H1 (cell line): ENCODE data around the gene THEM5. TPM values are rescaled to one million over a fixed set of nuclear protein-coding genes. Genes with fewer than 3 reads are reported as not detected.

Experiments used
- ASH2L ChIP-seq: fragments of 200-600, 300-600 bp; sonication (generic); IDR thresholded peaks from one replicate; pipeline ENCODE4 v1.7.1; 2017; ENCODE audit warnings: low read length
- CHD7 ChIP-seq: fragments of 300-600 bp; sonication (generic); IDR thresholded peaks from 2 replicates; pipeline ENCODE4 v1.7.1; 2012; ENCODE audit warnings: low read length, moderate library complexity, mild to moderate bottlenecking, inconsistent platforms; ENCODE audit not compliant: insufficient replicate concordance
- GTF2F1 ChIP-seq: IDR thresholded peaks from 2 replicates; pipeline ENCODE4 v1.6.1; 2012; ENCODE audit warnings: low read depth, low read length, improper control_type of control experiment, borderline replicate concordance
- JUN ChIP-seq: IDR thresholded peaks from 2 replicates; pipeline ENCODE4 v1.6.1; 2011; ENCODE audit warnings: low read depth, mild to moderate bottlenecking, improper control_type of control experiment, low read length
- KDM5A ChIP-seq: fragments of 200-600 bp; IDR thresholded peaks from 2 replicates; pipeline ENCODE4 v1.7.1; 2012; ENCODE audit warnings: mild to moderate bottlenecking, low read length, inconsistent platforms, mixed read lengths
- POU5F1 ChIP-seq: IDR thresholded peaks from 2 replicates; pipeline ENCODE4 v1.6.1; 2011; ENCODE audit warnings: low read depth, mild to moderate bottlenecking, low read length, moderate library complexity
- RBBP5 ChIP-seq: IDR thresholded peaks from 2 replicates; pipeline ENCODE4 v1.7.1; 2012; ENCODE audit warnings: low read depth, mild to moderate bottlenecking, inconsistent platforms, low read length, moderate library complexity, borderline replicate concordance
- RFX5 ChIP-seq: IDR thresholded peaks from 2 replicates; pipeline ENCODE4 v1.6.1; 2011; ENCODE audit warnings: low read depth, low read length, improper control_type of control experiment, borderline replicate concordance
- polyA plus RNA-seq, 7 experiments: library from polyadenylated mRNA; depleted of rRNA in 3 of 7; stranded (reverse) in 5 of 7; unstranded in 2 of 7; fragments of >200 nt in 5 of 7; fragments of 200-250 nt in 2 of 7; gene quantifications; 1 replicate in 5 of 7; 2 replicates in 1 of 7; 4 replicates in 1 of 7; pipeline versions ENCODE4 v1.2.1 to v1.2.3, GENCODE V29; 2011 to 2013; ENCODE audit warnings: missing spikeins in 2 of 7, mixed read lengths in 2 of 7
- total RNA-seq: library from RNA; stranded (reverse); fragmentation: NEBNext Ultra II Directional; extraction: Animal tissue kit (Norgen Biotek cat#: 25700); gene quantifications from 2 replicates; pipeline ENCODE4 v1.2.1, GENCODE V29; 2021
- TF ChIP-seq, protein P1 (sequence below): IDR thresholded peaks from 2 replicates; pipeline ENCODE4 v1.6.1; 2011; ENCODE audit warnings: low read depth, mild to moderate bottlenecking, low read length; ENCODE audit not compliant: insufficient read depth

THEM5 gene
- total and polyA plus RNA-seq, 2 of the 8 experiments (the other 6 are each of a cell fraction or from before 2014, with no cell fraction given), result not detected

DNA sequence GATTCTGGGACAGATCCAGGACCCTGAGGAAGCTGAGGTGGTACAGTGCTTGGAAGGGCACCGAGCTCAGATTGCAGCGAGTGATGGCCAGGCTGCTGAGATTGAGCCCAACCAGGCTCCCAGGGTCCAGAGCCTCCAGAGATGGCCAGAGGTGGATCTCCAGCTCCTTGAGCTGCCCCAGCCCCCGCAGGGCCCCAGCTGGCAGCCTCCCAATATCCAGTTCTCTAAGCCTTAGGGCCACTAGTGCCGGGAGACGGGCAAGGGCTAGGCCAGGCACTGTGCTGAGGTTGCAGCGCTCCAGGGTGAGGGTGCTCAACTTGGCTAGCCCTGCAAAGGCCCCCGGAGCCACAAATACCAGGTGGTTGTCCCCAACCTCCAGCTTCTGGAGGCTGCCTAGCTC lies 51.7 kb downstream of the THEM5 start (continued):
- TF ChIP-seq CHD7 (no peak), JUN (no peak), ASH2L (no peak), KDM5A (no peak), RFX5 (no peak), RBBP5 (no peak), GTF2F1 (no peak), POU5F1 (no peak)
- TF ChIP-seq, protein P1, sequence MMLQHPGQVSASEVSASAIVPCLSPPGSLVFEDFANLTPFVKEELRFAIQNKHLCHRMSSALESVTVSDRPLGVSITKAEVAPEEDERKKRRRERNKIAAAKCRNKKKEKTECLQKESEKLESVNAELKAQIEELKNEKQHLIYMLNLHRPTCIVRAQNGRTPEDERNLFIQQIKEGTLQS, result no peak
